Erythroblast (primary cell): Measurements from ENCODE around the gene STMP1.

Experiments
- GATA1 ChIP-seq: IDR thresholded peaks from 2 replicates; pipeline ENCODE4 v1.6.1; 2011; ENCODE audit warnings: low read depth, mild to moderate bottlenecking, control low read depth, low read length, moderate library complexity
- POLR2A ChIP-seq: IDR thresholded peaks from 2 replicates; pipeline ENCODE4 v1.6.1; 2011; ENCODE audit warnings: mild to moderate bottlenecking, low read length

DNA sequence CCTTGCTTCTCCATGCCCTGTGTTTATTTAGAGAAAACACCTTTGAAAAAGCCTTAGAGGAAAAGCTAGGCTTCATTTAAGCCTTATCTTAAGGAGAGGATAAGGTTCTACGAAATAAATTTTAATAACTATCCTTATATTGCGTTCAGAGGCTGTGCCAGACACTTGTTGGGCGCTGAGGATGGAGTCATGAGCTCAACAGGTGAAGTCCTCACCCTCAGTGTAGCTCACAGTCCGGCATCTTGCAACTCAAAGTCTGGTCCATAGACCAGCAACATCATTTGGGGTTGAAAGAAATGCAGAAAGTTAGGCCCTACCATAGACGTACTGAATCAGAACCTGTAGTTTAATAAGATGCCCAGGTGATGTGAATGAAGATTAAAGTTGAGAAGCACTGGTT lies 3.8 kb upstream of the STMP1 start:
- TF ChIP-seq POLR2A = no peak
- no peak for TF ChIP-seq GATA1
